HG03378 (cell line): Measurements from ENCODE around the gene ABT1.
A peak's percentile ranks its signal among the peaks of the same experiment; 100 is the strongest.

ENCODE experiments used
- ATAC-seq: cut with Tn5 transposase; IDR thresholded peaks from one replicate; pipeline ENCODE4 v1.9.1; 2021; ENCODE audit warnings: mild to moderate bottlenecking, moderate library complexity; ENCODE audit not compliant: unreplicated experiment

ABT1 gene

DNA sequence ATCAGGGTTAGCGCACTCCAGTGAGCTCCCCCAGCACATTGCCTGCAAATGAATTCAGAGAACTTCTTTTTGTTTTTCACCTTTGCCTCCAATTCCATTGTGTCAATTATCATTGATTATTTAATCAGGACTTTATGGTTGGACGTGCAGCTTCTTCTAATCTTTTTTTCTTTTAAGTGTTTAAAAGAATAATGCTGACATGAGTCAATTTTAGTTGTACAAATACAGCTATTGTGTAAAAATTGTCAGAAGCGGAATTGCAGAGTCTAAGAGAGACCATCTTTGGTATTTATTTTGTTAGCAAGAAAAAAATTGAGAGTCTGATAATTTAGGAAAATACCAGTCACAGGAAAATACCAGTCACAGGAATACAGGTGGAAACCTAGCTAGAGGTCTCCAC is 5.5 kb downstream of the ABT1 start:
- ATAC-seq: no peak

DNA sequence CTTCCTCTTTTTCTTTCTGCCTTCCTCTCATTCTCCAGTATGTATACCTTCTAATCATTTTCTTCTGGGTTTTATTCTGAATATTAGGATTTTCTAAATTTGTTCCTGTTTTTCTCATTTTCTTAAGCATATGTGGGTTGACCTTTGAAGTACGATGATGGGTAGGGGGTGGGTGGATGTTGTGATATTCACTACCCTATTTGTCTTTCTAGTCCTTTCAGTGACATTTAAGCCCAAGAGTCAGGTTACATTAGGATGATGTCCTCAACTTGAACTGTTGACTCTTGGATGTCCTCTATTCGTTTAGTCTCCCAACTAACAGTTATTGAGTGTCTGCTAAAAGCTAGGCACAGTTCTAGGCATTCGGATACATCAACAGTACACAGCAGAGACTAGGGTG is 7.3 kb downstream of the ABT1 start:
- ATAC-seq: no peak

DNA sequence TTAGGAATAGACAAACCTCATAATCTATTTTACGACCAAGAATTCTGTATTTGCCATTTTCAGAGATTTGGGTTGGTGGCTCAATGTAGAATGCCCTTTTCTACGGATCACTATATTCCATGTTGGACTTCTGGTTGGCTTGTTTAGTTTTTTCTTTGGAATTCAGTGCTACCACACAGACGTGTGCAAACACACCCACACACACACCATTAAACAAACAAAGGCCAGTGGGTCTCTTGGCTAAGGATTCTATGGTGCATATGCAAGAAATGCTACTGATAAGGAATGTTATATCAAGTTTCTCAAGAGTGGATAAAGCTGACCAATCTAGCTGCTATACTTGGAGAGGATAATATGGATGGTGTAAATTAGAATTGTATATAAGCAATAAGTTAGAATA is 8.0 kb downstream of the ABT1 start:
- no peak for ATAC-seq

DNA sequence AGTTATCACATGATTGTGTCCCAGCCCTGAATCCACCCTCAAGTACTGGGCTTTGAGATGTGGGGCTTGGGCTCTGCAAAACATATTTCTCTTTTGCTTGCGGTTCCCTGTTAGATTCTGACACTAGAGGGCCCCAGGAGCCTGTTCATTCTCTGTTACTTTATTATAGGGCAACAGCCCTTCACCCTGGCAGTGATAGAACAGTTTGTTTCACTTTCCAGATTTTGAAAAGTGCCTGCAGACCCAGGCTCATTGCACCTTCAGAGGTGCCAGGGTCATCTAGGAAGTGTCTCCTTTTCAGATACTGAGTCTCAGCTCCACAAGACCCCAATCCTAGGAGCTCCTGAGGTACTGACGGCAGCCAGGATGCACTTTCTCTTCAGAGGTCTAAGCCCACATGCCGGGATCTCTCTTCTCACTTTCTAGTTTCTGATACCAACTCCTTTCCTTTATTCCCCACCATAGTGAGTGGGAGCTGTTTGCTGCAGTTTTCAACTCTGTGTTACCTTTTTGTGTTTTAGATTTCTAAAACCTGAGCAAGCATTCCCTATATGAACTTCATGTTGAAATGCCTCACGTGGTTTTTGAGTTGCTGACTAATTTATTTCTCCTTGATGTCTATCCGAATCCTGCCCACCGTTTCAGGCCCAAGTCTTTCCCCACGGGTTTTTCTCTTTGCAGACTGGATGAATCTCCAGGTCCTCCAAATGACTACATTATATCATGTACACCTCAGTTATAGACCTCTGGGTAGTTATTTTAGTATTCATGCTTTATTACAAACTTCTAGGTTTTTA is 10.9 kb downstream of the ABT1 start:
- peak; percentile 77 for ATAC-seq

DNA sequence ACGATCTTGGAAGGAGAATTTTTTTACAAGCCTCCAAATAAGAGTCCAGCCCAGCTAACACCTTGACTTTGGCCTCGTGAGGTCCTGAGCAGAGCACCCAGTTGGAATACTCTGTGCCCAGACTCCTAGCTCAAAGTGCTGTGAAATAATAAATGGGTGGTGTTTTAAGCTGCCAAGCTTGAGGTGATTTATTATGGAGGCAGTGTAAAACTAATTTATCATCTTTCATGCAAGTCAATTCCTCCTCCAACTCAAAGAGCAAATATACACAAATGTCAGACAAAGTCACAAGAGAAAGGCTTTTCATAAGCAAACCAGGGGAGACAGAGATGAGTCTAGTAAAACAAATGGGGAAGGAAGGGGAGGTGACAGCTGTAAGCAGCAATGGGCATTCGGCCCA is 12.7 kb downstream of the ABT1 start:
- ATAC-seq: no peak

DNA sequence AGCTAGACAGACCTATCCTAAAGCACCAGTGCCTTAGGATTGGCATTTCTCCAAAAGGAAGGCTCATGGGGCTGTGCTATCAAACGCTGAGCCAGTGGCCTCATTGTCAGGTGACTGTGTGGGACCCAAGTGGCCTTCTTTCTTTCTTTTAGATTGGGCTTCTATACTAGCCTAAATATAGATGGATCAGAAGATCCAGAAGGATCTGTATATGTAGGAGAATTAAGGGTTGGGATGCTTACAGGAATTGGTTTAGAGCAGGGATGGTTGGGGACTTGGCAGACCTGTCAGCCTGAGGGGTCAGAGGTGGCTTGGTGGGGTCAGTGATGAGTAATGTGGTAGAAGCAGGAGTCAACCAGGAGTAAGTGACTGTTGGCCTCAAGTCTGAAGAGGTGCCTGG is 14.8 kb downstream of the ABT1 start:
- no peak for ATAC-seq

DNA sequence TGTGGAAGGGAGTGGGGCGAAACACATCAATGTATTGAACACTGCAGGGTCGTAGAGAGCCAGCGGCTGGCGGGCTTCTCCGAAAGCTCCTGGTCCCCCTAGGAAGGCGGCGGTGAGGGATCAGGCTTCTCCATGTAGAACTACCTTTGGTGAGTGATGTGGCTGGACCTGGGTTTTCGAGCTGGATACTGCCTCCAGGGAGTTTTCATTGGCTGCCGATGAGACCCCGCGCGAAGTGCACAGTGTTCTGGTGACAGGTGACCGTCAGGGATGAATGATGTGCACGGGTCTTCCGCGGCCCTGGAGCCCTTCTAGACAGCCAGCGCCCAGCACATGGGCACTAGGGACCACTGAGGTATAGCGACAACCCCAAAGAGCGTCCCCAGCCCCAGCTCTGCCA is 16.4 kb downstream of the ABT1 start:
- no peak for ATAC-seq

DNA sequence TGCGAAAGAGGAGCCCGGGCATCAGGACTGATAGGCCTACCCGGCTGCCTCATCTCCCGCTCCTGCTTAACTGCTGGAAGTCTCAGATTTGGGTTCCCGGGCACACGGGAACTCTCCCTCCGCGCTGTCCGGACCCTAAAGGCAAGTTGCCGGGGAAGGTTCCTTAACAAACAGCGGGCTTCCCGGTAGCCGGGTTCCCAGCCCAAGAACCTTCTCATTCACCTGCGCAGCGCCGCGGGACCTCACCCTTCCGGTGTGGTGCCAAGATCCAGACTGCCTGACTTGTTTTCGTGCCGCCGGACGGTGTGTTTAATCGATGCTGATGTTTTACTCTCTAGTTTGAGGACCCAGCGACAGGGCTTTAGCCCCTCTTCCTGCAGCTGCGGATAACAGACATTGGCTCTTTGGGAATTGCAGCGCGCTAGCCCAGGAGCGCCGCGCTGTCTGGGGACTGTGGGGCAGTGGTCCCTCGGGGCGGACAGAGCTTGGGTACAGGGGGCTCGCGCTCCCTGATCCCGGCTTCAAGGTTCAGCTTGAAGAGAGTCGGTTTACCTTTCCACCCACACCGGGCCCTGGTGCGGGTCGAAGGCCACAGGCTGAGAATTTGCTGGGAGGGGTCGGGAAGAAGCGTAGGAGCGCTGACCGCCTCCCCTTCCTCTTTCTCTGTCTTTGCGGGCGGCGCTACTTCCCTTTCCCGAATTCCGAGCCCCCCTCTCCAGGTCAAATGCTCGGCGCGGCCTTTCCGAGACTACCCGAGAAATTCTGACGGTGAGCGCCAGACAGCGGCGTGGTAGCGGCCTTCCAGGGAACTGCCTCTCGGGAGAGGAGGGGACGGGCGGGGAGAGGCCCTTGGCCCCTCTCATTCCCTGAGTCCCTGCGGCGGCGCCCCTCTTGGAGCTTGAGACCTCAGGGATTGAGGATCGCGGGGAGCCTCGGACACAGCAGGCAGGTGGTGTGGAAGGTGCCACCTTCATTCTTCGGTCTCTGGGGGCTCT is 17.2 kb downstream of the ABT1 start:
- ATAC-seq: no peak

DNA sequence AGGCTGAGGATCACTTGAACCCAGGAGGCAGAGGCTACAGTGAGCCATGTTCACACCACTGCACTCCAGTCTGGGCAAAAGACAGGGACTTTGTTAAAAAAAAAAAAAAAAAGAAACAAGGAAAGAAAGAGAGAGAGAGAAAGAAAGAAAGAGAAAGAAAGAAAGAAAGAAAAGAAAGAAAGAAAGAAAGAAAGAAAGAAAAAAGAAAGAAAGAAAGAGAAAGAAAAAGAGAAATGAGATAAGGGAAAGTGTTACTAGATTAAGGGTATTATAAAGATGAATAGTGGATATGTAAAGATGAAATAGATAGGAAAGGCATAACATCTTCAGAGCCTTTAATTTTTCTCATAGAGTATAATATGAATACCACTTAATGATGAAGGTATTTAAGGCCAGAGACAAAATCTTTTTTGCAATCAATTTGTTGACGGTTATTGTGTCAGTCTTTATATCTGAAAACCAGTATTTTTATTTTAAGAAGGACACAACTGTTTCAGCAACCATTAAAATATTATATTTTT is 26.6 kb downstream of the ABT1 start:
- ATAC-seq: no peak

DNA sequence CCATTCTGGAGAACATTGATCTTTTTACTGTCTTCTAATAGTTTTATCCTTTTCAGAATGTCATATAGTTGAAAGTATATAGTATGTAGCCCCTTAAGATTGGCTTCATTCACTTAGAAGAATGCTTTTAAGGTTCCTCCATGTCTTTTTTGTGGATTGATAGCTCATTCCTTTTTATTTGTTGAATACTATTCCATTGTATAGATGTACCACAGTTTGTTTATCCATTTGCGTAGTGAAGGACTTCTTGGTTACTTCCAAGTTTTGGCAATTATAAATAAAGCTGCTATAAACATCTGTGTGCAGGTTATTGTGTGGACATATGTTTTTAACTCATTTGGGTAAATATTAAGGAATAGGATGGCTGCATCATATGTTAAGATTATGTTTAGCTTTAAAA is 27.8 kb downstream of the ABT1 start:
- ATAC-seq: no peak

DNA sequence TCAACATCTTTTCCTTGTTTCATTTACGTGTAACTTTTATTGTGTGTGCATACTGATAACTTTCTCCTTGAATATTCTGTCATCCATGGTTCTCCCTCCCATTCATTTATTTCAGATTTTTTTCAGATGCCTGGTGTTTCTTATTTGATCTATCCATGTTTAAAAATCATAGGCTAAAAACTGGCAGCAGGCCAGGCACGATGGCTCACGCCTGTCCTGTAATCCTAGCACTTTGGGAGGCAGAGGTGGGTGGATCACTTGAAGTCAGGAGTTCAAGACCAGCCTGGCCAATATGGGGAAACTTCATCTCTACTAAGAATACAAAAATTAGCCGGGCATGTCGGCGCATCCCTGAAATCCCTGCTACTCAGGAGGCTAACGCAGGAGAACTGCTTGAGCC is 31.1 kb downstream of the ABT1 start:
- no peak for ATAC-seq

DNA sequence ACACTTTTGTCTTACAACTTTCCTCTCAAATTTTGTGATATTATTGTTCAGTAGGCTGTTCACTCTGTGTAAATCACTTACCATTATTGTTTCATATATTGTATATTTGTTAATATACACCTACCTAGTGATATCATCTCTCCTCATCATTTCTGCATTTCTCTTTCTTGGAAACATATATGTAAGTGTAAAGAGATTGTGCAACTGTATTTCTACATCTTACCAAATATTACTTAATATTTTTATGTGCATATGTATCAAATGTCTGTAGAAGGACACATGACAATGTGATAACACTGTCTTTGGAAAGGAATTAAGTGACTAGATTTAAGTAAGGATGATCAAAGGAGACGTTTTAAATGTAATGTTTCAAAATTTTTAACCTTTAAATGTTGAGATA is 32.6 kb downstream of the ABT1 start:
- no peak for ATAC-seq

DNA sequence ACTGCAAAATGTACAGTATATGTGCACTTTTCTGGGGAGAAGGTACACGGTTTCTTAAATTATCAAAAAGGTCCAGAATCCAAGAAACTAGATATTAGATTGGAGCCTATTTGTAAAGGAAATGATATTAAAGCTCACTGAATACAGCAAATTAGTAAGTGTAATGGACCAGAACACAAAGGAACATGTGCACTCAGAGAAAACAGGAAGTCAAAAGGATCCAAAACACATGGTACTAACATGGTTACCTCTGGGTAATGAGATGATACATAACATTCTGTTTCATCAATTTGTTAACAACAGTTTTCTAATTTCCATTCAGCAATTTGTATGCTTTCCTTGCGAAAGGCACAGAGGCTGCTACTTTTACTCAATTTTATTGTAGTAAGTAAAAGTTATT is 44.1 kb downstream of the ABT1 start:
- no peak for ATAC-seq

DNA sequence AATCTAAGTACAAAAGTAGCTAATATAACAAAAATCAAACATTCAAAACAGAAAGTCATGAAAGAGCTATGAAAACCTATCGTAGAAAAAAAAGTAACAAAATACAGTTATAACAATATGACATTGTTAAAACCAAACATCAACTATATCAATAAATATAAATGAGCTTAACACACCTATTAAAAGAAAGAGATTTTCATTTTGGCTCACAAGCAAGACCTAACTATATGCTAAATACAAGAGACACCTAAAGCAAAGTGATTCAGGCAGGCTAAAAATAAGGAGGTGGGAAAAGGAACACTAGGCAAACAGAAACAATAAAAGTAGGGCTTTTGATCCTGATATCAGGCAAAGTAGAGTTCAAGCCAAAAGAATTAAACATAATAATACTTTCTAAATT is 49.3 kb downstream of the ABT1 start:
- ATAC-seq: no peak
